ENCODE measurements around the gene PARP16. TPM values are rescaled to one million over a fixed set of nuclear protein-coding genes. Genes with fewer than 3 reads are reported as not detected.
"Not testable (repeated sequence)": the region's sequence is repeated elsewhere in the genome, so short reads cannot be mapped to it uniquely, and the experiment has no call there.

Gene PARP16
- polyA plus RNA-seq, 4 donors, result 6.5 to 14.2 (median 9.0) TPM

DNA sequence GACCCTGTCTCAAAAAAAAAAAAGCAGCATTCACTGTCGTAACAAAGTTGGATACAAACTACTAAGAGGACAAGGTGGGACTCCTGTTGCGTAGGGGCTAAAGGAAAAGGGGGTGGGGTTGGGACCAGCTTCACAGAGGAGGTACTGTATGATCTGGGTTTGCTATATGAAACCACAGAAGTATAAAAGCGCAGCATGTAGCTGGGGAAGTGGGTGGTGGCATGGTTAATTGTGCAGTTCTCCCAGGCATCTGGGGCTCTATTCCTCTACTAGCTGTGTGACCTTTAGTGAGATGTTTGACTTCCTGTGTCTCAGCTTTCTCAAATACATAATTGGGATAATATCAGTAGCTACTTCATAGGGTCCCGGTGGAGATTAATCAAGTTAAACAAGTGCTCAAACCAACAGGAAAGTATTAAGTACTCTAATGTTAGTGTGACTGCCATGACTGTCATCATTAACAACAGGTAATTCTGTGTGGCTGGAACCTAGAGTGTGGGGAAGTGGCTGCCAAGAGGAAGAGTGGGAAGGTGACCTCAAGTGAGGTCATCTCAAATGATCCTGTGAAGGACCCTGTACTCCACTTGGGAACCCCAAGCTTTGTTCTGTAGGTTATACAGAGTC is 11.5 kb downstream of the PARP16 start:
- H3K27ac ChIP-seq (ENCODE audit: low read depth in 1 of 3, low read length in 2 of 3), result peak overlapping the region in 2 of 3 donors; percentile 8 to 54
- FAIRE-seq (no peak), DNase-seq (no peak)
- 74 to 80% (median 79%) methylated on average over 4 of the region's 4 CpGs for WGBS, 3 donors
- H3K9me3 ChIP-seq (ENCODE audit: control insufficient read depth in 2 of 2, insufficient read depth in 1 of 2, low read depth in 1 of 2, low read length in 1 of 2), result no peaks in the 10 kb centered on the region
- H3K27me3 ChIP-seq (ENCODE audit: control insufficient read depth in 3 of 3, insufficient read depth in 3 of 3, low read length in 3 of 3), result no peaks in the 10 kb centered on the region
- no peak overlapping the region for H3K4me3 ChIP-seq (ENCODE audit: low read depth in 1 of 3, low read length in 3 of 3)
- H3K36me3 ChIP-seq (ENCODE audit: control insufficient read depth in 3 of 3, insufficient read depth in 2 of 3, low read depth in 1 of 3, low read length in 3 of 3), result peaks cover 0 to 8% (median 0%) of the 10 kb centered on the region in 3 donors
- peaks cover 0 to 19% (median 9%) of the 10 kb centered on the region in 3 donors for H3K4me1 ChIP-seq (ENCODE audit: control insufficient read depth in 3 of 3, insufficient read depth in 2 of 3, low read depth in 1 of 3, low read length in 2 of 3)

DNA sequence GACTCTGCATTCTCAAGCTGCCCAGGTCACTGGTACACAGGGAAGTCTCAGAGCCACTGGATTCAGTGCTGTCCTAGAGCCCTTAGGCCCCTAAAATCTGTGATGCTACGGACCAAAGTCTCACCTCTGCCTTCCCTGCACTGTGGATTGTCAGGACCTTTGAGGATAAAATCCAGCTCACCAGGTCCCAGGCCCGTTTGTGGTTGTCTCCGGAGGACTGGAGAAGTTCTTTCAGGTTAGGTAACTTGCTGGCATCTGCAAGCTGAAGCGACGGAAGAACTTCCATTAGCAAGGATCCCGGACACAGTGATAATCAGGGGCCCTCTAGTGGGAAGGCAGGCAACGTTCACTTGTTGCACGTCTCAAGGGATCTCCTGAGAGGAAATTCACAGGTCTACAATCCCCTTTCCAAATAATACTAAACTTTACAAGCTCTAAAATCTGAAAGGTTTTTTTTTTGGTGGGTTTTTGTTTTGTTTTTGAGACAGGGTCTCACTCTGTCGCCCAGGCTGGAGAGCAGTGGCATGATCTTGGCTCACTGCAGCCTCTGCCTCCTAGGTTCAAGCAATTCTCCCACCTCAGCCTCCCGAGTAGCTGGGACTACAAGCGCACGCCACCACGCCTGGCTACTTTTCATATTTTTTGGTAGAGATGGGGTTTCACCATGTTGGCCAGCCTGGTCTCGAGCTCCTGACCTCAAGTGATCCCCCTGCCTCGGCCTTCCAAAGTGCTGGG is 15.7 kb downstream of the PARP16 start:
- H3K4me1 ChIP-seq (ENCODE audit: control insufficient read depth in 3 of 3, insufficient read depth in 2 of 3, low read depth in 1 of 3, low read length in 2 of 3), result peaks cover 0 to 12% (median 2%) of the 10 kb centered on the region in 3 donors
- 49 to 54% (median 51%) methylated on average over 15 of the region's 15 CpGs for WGBS, 3 donors
- H3K27me3 ChIP-seq (ENCODE audit: control insufficient read depth in 3 of 3, insufficient read depth in 3 of 3, low read length in 3 of 3); FAIRE-seq; H3K4me3 ChIP-seq (ENCODE audit: low read depth in 1 of 3, low read length in 3 of 3); H3K27ac ChIP-seq (ENCODE audit: low read depth in 1 of 3, low read length in 2 of 3); H3K9me3 ChIP-seq (ENCODE audit: control insufficient read depth in 2 of 2, insufficient read depth in 1 of 2, low read depth in 1 of 2, low read length in 1 of 2): not testable (repeated sequence)
- peak; percentile 70 to 75 for DNase-seq
- H3K36me3 ChIP-seq (ENCODE audit: control insufficient read depth in 3 of 3, insufficient read depth in 2 of 3, low read depth in 1 of 3, low read length in 3 of 3), result peaks cover 0 to 27% (median 3%) of the 10 kb centered on the region in 3 donors

DNA sequence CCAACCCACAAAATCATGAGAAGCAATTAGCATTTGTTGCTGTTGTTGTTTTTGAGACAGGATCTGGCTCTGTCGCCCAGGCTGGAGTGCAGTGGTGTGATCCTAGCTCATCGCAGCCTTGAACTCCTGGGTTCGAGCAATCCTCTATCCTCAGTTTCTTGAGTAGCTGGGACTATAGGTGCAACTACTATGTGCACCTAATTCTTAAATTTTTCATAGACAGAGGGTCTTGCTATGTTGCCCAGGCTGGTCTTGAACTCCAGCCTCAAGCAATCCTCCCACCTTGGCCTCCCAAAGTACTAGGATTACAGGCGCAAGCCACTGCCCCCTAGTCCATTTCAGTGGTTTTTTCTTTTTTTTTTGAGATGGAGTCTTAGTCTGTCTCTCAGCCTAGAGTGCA is 18.3 kb downstream of the PARP16 start:
- Histone ChIP-seq H3K36me3 (ENCODE audit: control insufficient read depth in 3 of 3, insufficient read depth in 2 of 3, low read depth in 1 of 3, low read length in 3 of 3) (peaks cover 0 to 28% (median 3%) of the 10 kb centered on the region in 3 donors), H3K9me3 (ENCODE audit: control insufficient read depth in 2 of 2, insufficient read depth in 1 of 2, low read depth in 1 of 2, low read length in 1 of 2) (no peaks in the 10 kb centered on the region), H3K27me3 (ENCODE audit: control insufficient read depth in 3 of 3, insufficient read depth in 3 of 3, low read length in 3 of 3) (no peaks in the 10 kb centered on the region), H3K4me3 (ENCODE audit: low read depth in 1 of 3, low read length in 3 of 3) (no peak overlapping the region), H3K4me1 (ENCODE audit: control insufficient read depth in 3 of 3, insufficient read depth in 2 of 3, low read depth in 1 of 3, low read length in 2 of 3) (peaks cover 0 to 6% (median 0%) of the 10 kb centered on the region in 3 donors), H3K27ac (ENCODE audit: low read depth in 1 of 3, low read length in 2 of 3) (no peak overlapping the region)
- FAIRE-seq (no peak), DNase-seq (no peak)
- WGBS, 3 donors, result 99 to 100% (median 99%) methylated on average over 4 of the region's 4 CpGs

DNA sequence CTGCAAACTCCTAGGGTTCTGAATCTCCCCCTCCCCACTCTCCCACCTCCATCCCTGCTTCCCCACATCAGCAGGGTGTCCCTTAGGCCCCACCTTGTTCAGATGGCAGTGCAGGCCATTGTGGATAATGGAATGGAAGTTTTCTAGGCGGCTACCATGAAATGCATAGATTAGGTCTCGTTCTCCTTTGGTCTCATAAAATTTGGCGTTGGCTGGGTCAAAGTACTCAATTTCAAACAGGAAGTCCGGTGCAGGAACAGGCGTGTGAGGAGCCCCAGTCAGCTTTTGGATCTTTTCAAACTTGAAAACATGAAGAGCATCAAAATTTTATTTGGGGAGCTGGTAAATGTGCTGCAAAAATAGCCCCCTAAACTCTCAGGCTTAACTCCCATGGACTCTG is 20.2 kb downstream of the PARP16 start:
- no peak for FAIRE-seq
- WGBS, 3 donors, result 29 to 64% (median 47%) methylated on average over 5 of the region's 5 CpGs
- peaks cover 2 to 41% (median 3%) of the 10 kb centered on the region in 3 donors for H3K36me3 ChIP-seq (ENCODE audit: control insufficient read depth in 3 of 3, insufficient read depth in 2 of 3, low read depth in 1 of 3, low read length in 3 of 3)

DNA sequence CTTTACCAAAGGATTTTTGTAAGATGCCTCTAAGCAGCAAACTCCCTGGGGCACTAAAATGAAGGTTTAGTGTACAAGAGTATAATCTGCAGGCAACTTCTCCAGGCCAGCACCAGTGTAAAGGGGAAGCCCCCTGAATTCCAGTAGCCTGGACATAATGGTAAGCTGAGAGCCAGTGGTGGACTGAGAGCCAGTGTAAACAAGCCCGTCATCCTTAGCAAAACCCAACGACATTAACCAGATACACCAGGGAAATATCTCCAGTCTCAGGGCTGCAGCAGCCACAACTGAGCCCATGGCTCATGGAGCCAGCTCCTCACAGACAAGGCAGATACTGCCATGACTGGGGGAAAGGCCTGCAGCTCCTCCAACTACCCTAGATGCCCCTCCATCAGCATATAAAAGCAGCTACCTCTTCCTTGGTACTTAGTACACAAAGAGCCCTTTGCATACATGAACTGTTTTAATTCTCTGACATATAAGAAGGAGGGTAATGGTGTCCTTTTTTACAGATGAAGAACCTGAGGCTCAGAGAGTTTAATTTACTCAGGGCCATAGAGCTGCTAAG is 21.7 kb downstream of the PARP16 start:
- Histone ChIP-seq H3K9me3 (ENCODE audit: control insufficient read depth in 2 of 2, insufficient read depth in 1 of 2, low read depth in 1 of 2, low read length in 1 of 2) (no peaks in the 10 kb centered on the region), H3K36me3 (ENCODE audit: control insufficient read depth in 3 of 3, insufficient read depth in 2 of 3, low read depth in 1 of 3, low read length in 3 of 3) (peaks cover 3 to 45% (median 9%) of the 10 kb centered on the region in 3 donors), H3K4me1 (ENCODE audit: control insufficient read depth in 3 of 3, insufficient read depth in 2 of 3, low read depth in 1 of 3, low read length in 2 of 3) (peaks cover 0 to 2% (median 0%) of the 10 kb centered on the region in 3 donors), H3K27me3 (ENCODE audit: control insufficient read depth in 3 of 3, insufficient read depth in 3 of 3, low read length in 3 of 3) (no peaks in the 10 kb centered on the region), H3K27ac (ENCODE audit: low read depth in 1 of 3, low read length in 2 of 3) (no peak overlapping the region), H3K4me3 (ENCODE audit: low read depth in 1 of 3, low read length in 3 of 3) (no peak overlapping the region)
- 57 to 92% (median 75%) methylated on average over 2 of the region's 2 CpGs for WGBS, 3 donors
- FAIRE-seq, result no peak
- no peak for DNase-seq

More for the DNA sequence above, 20.2 kb downstream of the PARP16 start:
- DNase-seq, result peak in 1 of 2 donors; percentile 27
- no peak overlapping the region for H3K4me3 ChIP-seq (ENCODE audit: low read depth in 1 of 3, low read length in 3 of 3)
- H3K27me3 ChIP-seq (ENCODE audit: control insufficient read depth in 3 of 3, insufficient read depth in 3 of 3, low read length in 3 of 3), result no peaks in the 10 kb centered on the region
- H3K27ac ChIP-seq (ENCODE audit: low read depth in 1 of 3, low read length in 2 of 3), result no peak overlapping the region
- no peaks in the 10 kb centered on the region for H3K9me3 ChIP-seq (ENCODE audit: control insufficient read depth in 2 of 2, insufficient read depth in 1 of 2, low read depth in 1 of 2, low read length in 1 of 2)
- peaks cover 0 to 6% (median 0%) of the 10 kb centered on the region in 3 donors for H3K4me1 ChIP-seq (ENCODE audit: control insufficient read depth in 3 of 3, insufficient read depth in 2 of 3, low read depth in 1 of 3, low read length in 2 of 3)

DNA sequence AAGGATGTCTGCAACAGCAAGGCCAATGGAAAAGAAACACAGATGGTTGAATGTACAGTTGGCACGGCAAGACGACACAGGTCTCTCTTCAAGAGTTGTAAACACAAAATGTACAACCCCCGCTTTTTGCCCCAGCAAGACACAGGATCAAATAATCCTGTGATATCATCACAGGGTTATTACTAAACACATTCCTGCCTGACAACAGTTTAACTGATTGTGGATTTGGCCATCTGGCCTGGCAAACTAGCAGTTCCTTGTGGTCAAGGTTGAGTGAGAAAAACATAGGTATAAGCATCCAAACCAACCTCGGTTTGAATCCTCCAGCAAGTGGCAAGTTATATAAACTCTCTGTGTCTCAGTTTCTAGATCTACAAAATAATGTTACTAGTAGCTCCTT is 23.4 kb downstream of the PARP16 start:
- FAIRE-seq (no peak), DNase-seq (no peak)
- peaks cover 0 to 19% (median 0%) of the 10 kb centered on the region in 3 donors for H3K4me1 ChIP-seq (ENCODE audit: control insufficient read depth in 3 of 3, insufficient read depth in 2 of 3, low read depth in 1 of 3, low read length in 2 of 3)
- 93 to 95% (median 93%) methylated on average over 4 of the region's 4 CpGs for WGBS, 3 donors
- no peaks in the 10 kb centered on the region for H3K9me3 ChIP-seq (ENCODE audit: control insufficient read depth in 2 of 2, insufficient read depth in 1 of 2, low read depth in 1 of 2, low read length in 1 of 2)
- no peak overlapping the region for H3K4me3 ChIP-seq (ENCODE audit: low read depth in 1 of 3, low read length in 3 of 3)
- H3K27ac ChIP-seq (ENCODE audit: low read depth in 1 of 3, low read length in 2 of 3), result no peak overlapping the region
- peaks cover 3 to 45% (median 18%) of the 10 kb centered on the region in 3 donors for H3K36me3 ChIP-seq (ENCODE audit: control insufficient read depth in 3 of 3, insufficient read depth in 2 of 3, low read depth in 1 of 3, low read length in 3 of 3)
- no peaks in the 10 kb centered on the region for H3K27me3 ChIP-seq (ENCODE audit: control insufficient read depth in 3 of 3, insufficient read depth in 3 of 3, low read length in 3 of 3)

DNA sequence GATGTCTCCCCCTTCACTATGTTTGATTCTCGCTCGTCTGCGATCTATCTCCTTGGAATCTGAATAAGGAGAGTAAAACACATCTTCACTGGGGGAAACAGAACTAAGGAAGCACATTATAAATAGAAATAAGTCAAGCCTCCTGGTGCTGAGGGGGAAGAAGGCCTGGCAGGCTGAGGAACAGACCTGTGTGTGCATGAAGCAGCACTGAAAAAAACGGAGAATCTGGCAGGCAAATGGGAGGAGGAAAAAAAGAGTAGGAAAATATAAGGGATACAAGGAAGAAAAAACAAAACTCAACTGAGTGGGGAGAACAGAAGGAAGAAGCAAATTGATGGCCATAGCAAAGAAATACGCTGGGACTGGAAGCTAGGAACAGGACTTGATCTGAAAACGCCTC is 25.7 kb downstream of the PARP16 start:
- Histone ChIP-seq H3K9me3 (ENCODE audit: control insufficient read depth in 2 of 2, insufficient read depth in 1 of 2, low read depth in 1 of 2, low read length in 1 of 2) (no peaks in the 10 kb centered on the region), H3K4me1 (ENCODE audit: control insufficient read depth in 3 of 3, insufficient read depth in 2 of 3, low read depth in 1 of 3, low read length in 2 of 3) (peaks cover 0 to 27% (median 2%) of the 10 kb centered on the region in 3 donors), H3K36me3 (ENCODE audit: control insufficient read depth in 3 of 3, insufficient read depth in 2 of 3, low read depth in 1 of 3, low read length in 3 of 3) (peaks cover 0 to 42% (median 18%) of the 10 kb centered on the region in 3 donors), H3K4me3 (ENCODE audit: low read depth in 1 of 3, low read length in 3 of 3) (no peak overlapping the region), H3K27ac (ENCODE audit: low read depth in 1 of 3, low read length in 2 of 3) (no peak overlapping the region), H3K27me3 (ENCODE audit: control insufficient read depth in 3 of 3, insufficient read depth in 3 of 3, low read length in 3 of 3) (no peaks in the 10 kb centered on the region)
- DNase-seq, result no peak
- FAIRE-seq, result no peak
- 93 to 96% (median 94%) methylated on average over 6 of the region's 6 CpGs for WGBS, 3 donors

DNA sequence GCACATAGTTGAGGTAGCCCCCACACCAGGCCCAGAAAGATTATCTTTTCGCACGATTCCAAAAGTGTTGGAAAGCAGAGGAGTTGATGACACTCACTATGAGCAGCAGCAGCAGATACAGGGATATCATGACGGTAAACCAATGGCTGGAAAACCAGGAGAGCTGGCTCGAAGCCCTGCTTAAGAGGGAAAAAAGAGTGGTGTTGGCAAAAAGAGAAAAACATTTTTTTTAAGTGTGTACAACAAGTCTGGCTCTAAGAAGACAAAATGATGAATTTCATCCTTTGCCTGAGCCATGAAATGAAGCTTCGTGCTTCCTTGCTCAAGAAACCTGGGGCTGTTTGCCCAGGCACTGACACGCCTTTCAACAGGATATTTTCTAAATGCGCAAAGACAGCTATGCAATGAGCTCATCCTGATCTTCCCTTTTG is 27.3 kb downstream of the PARP16 start:
- H3K27me3 ChIP-seq (ENCODE audit: control insufficient read depth in 3 of 3, insufficient read depth in 3 of 3, low read length in 3 of 3), result no peaks in the 10 kb centered on the region
- H3K27ac ChIP-seq (ENCODE audit: low read depth in 1 of 3, low read length in 2 of 3), result peak overlapping the region in 2 of 3 donors; percentile 69 to 79
- peaks cover 0 to 41% (median 18%) of the 10 kb centered on the region in 3 donors for H3K36me3 ChIP-seq (ENCODE audit: control insufficient read depth in 3 of 3, insufficient read depth in 2 of 3, low read depth in 1 of 3, low read length in 3 of 3)
- no peaks in the 10 kb centered on the region for H3K9me3 ChIP-seq (ENCODE audit: control insufficient read depth in 2 of 2, insufficient read depth in 1 of 2, low read depth in 1 of 2, low read length in 1 of 2)
- peaks cover 0 to 27% (median 2%) of the 10 kb centered on the region in 3 donors for H3K4me1 ChIP-seq (ENCODE audit: control insufficient read depth in 3 of 3, insufficient read depth in 2 of 3, low read depth in 1 of 3, low read length in 2 of 3)
- DNase-seq (no peak), FAIRE-seq (no peak)
- WGBS, 3 donors, result 75 to 94% (median 90%) methylated on average over 7 of the region's 7 CpGs
- no peak overlapping the region for H3K4me3 ChIP-seq (ENCODE audit: low read depth in 1 of 3, low read length in 3 of 3)

All from small intestine (tissue), 7 donors.